Liver (tissue), 9 donors: ENCODE measurements around the gene DNAJC15. TPM values are rescaled to one million over a fixed set of nuclear protein-coding genes. Genes with fewer than 3 reads are reported as not detected.

Experiments used
- DNase-seq: peaks from one replicate; pipeline ENCODE4 v3.0.0-alpha.2; 2017; ENCODE audit warnings: low spot score
- H3K27ac ChIP-seq, 2 donors: one replicate each; pipeline ENCODE4 v1.7.0; 2013; ENCODE audit warnings: inconsistent platforms in 2 of 2, low read length in 2 of 2, control low read depth in 1 of 2, low read depth in 1 of 2, mild to moderate bottlenecking in 1 of 2
- H3K27me3 ChIP-seq, 4 donors: one replicate each; pipeline versions ENCODE4 v1.6.1 to v1.7.0; 2013; ENCODE audit warnings: low read length in 3 of 4, inconsistent platforms in 1 of 4, mild to moderate bottlenecking in 1 of 4, moderate library complexity in 1 of 4; ENCODE audit not compliant: control insufficient read depth in 4 of 4, insufficient read depth in 4 of 4
- H3K36me3 ChIP-seq, 4 donors: one replicate each; pipeline versions ENCODE4 v1.6.1 to v1.7.0; 2013; ENCODE audit warnings: low read length in 3 of 4, mild to moderate bottlenecking in 3 of 4, low read depth in 1 of 4, moderate library complexity in 1 of 4; ENCODE audit not compliant: control insufficient read depth in 4 of 4, insufficient read depth in 3 of 4
- H3K4me1 ChIP-seq, 4 donors: one replicate each; pipeline versions ENCODE4 v1.6.1 to v1.7.0; 2013; ENCODE audit warnings: low read length in 3 of 4, mild to moderate bottlenecking in 3 of 4, moderate library complexity in 1 of 4; ENCODE audit not compliant: control insufficient read depth in 4 of 4, insufficient read depth in 4 of 4
- H3K4me3 ChIP-seq, 3 donors: one replicate each; pipeline versions ENCODE4 v1.6.1 to v1.7.0; 2013; ENCODE audit warnings: low read length in 3 of 3, control low read depth in 1 of 3, low read depth in 1 of 3, mild to moderate bottlenecking in 1 of 3
- H3K9ac ChIP-seq, 2 donors: one replicate each; pipeline ENCODE4 v1.7.0; 2013; ENCODE audit warnings: low read length in 2 of 2, mild to moderate bottlenecking in 2 of 2, moderate library complexity in 2 of 2, control low read depth in 1 of 2, low read depth in 1 of 2
- H3K9me3 ChIP-seq, 4 donors: one replicate each; pipeline versions ENCODE4 v1.6.1 to v1.7.0; 2013; ENCODE audit warnings: low read length in 3 of 4; ENCODE audit not compliant: control insufficient read depth in 4 of 4
- CTCF ChIP-seq: fragments of 150-350 bp; IDR thresholded peaks from 2 replicates; pipeline ENCODE4 v1.5.1; 2017; ENCODE audit warnings: improper control_type of control experiment, low read depth, low read length; ENCODE audit not compliant: missing input control
- FOXA2 ChIP-seq: IDR thresholded peaks from 2 replicates; pipeline ENCODE4 v1.6.1; 2016; ENCODE audit warnings: antibody characterized with exemption
- GABPA ChIP-seq, 2 donors: IDR thresholded peaks in 1 of 2; conservative IDR thresholded peaks in 1 of 2; 2 replicates each; pipeline ENCODE4 v1.6.1; 2016; ENCODE audit warnings: antibody characterized with exemption in 2 of 2, mild to moderate bottlenecking in 1 of 2, moderate library complexity in 1 of 2
- HNF4A ChIP-seq, 2 donors: conservative IDR thresholded peaks; 2 replicates each; pipeline ENCODE4 v1.6.1; 2016; ENCODE audit warnings: antibody characterized with exemption in 2 of 2, mild to moderate bottlenecking in 2 of 2
- HNF4G ChIP-seq: IDR thresholded peaks from 2 replicates; pipeline ENCODE4 v1.6.1; 2016; ENCODE audit warnings: antibody characterized with exemption
- JUND ChIP-seq, 2 donors: IDR thresholded peaks; 2 replicates each; pipeline ENCODE4 v1.6.1; 2016; ENCODE audit warnings: antibody characterized with exemption in 2 of 2
- NR2F2 ChIP-seq: IDR thresholded peaks from 2 replicates; pipeline ENCODE4 v1.6.1; 2016; ENCODE audit warnings: antibody characterized with exemption
- RAD21 ChIP-seq, 2 donors: IDR thresholded peaks; 2 replicates each; pipeline ENCODE4 v1.6.1; 2016; ENCODE audit warnings: antibody characterized with exemption in 2 of 2, mild to moderate bottlenecking in 2 of 2
- REST ChIP-seq: IDR thresholded peaks from 2 replicates; pipeline ENCODE4 v1.6.1; 2016; ENCODE audit warnings: antibody characterized with exemption, mild to moderate bottlenecking
- SP1 ChIP-seq: IDR thresholded peaks from 2 replicates; pipeline ENCODE4 v1.6.1; 2018; ENCODE audit warnings: antibody characterized with exemption, mild to moderate bottlenecking
- TAF1 ChIP-seq: conservative IDR thresholded peaks from 2 replicates; pipeline ENCODE4 v1.6.1; 2016; ENCODE audit warnings: antibody characterized with exemption, mild to moderate bottlenecking
- YY1 ChIP-seq: IDR thresholded peaks from 2 replicates; pipeline ENCODE4 v1.6.1; 2016; ENCODE audit warnings: antibody characterized with exemption, mild to moderate bottlenecking
- ZBTB33 ChIP-seq: IDR thresholded peaks from 2 replicates; pipeline ENCODE4 v1.6.1; 2016; ENCODE audit warnings: antibody characterized with exemption
- WGBS: extraction: QIAGEN DNeasy Blood & Tissue Kit; methylation state at CpG from one replicate; pipeline ENCODE4 v1.1.7; 2013; 5-methylcytosine and 5-hydroxymethylcytosine counted together
- polyA plus RNA-seq, 2 donors: library from polyadenylated mRNA; stranded (reverse) in 1 of 2; unstranded in 1 of 2; fragments of 200-250 nt in 1 of 2; fragments of >200 nt in 1 of 2; fragmentation: Nextera tagmentation in 1 of 2; extraction: Ambion mirVana in 1 of 2; gene quantifications; one replicate each; pipeline versions ENCODE4 v1.2.1 to v1.2.3, GENCODE V29; 2013 to 2015
- total RNA-seq, 2 donors: library from RNA; depleted of rRNA; stranded (reverse); fragments of >200 nt; gene quantifications; one replicate each; pipeline ENCODE4 v1.2.3, GENCODE V29; 2014
- TF ChIP-seq, protein P1 (sequence below): IDR thresholded peaks from 2 replicates; pipeline ENCODE4 v1.6.1; 2016; ENCODE audit warnings: antibody characterized with exemption
- donor health status: healthy.
- donor health status: healthy.
- donor health status: healthy.
- donor health status: healthy.
- donor health status: healthy.

Gene DNAJC15
- total and polyA plus RNA-seq, 4 donors = 5.8 to 55.4 (median 14.0) TPM

DNA sequence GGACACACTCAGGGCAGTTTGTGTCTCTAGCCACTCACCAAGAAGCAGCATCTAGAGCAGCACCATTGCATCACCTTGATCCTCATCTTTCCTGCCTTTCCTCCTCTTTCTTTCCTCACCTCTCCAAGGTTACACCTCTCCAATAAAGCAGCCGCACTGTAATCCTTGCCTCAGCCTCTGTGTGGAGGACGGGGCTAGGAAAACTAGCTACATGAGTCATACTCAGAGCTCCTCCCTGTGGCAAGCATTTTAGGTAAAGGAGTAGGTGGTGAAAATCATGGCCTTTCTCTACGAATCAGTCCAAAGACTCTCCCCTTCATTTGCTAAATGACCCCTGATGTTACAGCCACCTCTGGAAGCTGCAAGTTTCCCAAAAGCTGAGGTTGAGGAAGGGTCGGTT is 108.9 kb downstream of the DNAJC15 start:
- peaks cover 0 to 3% (median 0%) of the 10 kb centered on the region in 4 donors for H3K27me3 ChIP-seq

DNA sequence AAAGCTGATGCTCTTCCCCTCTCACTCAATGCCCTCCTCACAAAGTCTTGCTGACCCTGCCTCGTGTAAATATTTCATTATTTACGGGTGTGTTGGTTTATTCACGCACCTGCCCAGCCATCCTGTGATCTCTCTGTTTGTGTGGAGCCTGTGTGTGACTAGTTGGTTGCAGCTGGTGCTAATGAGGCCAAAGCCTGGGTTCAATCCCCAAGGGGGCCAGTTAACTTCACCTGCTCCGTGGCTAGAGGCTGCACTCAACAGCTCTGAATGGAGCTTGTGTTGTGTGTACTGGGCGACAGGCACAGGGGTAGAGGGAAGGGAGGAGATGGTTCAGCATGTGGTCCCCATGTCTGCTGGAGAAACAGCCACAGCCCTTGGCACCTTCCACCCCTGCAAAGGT is 109.5 kb downstream of the DNAJC15 start:
- H3K9ac ChIP-seq = no peak overlapping the region
- H3K27ac ChIP-seq = no peak overlapping the region
- DNase-seq = no peak
- H3K36me3 ChIP-seq = no peaks in the 10 kb centered on the region
- H3K4me3 ChIP-seq = no peak overlapping the region
- peaks cover 0 to 3% (median 0%) of the 10 kb centered on the region in 4 donors for H3K27me3 ChIP-seq
- 63% methylated on average over 5 of the region's 5 CpGs for WGBS
- TF ChIP-seq HNF4A (conservative IDR thresholded peaks at IDR 0.05) (no peak), SP1 (no peak), HNF4G (no peak), FOXA2 (no peak), REST (no peak), JUND (IDR thresholded peaks at IDR 0.05) (no peak)
- TF ChIP-seq, protein P1, sequence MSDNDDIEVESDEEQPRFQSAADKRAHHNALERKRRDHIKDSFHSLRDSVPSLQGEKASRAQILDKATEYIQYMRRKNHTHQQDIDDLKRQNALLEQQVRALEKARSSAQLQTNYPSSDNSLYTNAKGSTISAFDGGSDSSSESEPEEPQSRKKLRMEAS = no peak
- peaks cover 0 to 7% (median 0%) of the 10 kb centered on the region in 4 donors for H3K4me1 ChIP-seq
- H3K9me3 ChIP-seq = no peaks in the 10 kb centered on the region

More for the DNA sequence above, 108.9 kb downstream of the DNAJC15 start:
- no peaks in the 10 kb centered on the region for H3K9me3 ChIP-seq
- no peaks in the 10 kb centered on the region for H3K36me3 ChIP-seq
- peaks cover 0 to 3% (median 0%) of the 10 kb centered on the region in 4 donors for H3K4me1 ChIP-seq
- H3K9ac ChIP-seq = no peak overlapping the region
- TF ChIP-seq ZBTB33 (no peak), NR2F2 (no peak), RAD21 (IDR thresholded peaks at IDR 0.05) (peak; percentile 61 to 65)
- TF ChIP-seq, protein P1 = no peak
- no peak overlapping the region for H3K27ac ChIP-seq
- WGBS = 40% methylated on average over 4 of the region's 4 CpGs
- DNase-seq = no peak
- no peak overlapping the region for H3K4me3 ChIP-seq

- Histone ChIP-seq H3K27ac (no peak overlapping the region), H3K9ac (no peak overlapping the region), H3K27me3 (peaks cover 0 to 1% (median 0%) of the 10 kb centered on the region in 4 donors), H3K36me3 (no peaks in the 10 kb centered on the region), H3K4me1 (peaks cover 0 to 7% (median 0%) of the 10 kb centered on the region in 4 donors), H3K9me3 (no peaks in the 10 kb centered on the region), H3K4me3 (no peak overlapping the region)
- no peak for DNase-seq
- WGBS = 76% methylated on average over 4 of the region's 4 CpGs
- no peak for TF ChIP-seq GABPA (IDR thresholded peaks at IDR 0.05 in 1 of 2, conservative IDR thresholded peaks at IDR 0.05 in 1 of 2)
- TF ChIP-seq ZBTB33 = no peak
- TF ChIP-seq CTCF = no peak
- TF ChIP-seq FOXA2 = no peak
- TF ChIP-seq RAD21 (IDR thresholded peaks at IDR 0.05) = no peak
- TF ChIP-seq TAF1 = no peak
- TF ChIP-seq JUND (IDR thresholded peaks at IDR 0.05) = no peak
- no peak for TF ChIP-seq YY1
Observed at GRCh38 chr13:43133792-43134191, 110.4 kb downstream of the DNAJC15 start.
